ENCODE results near the gene ATP2A3. TPM values are rescaled to one million over a fixed set of nuclear protein-coding genes. Genes with fewer than 3 reads are reported as not detected.
A peak's percentile ranks its signal among the peaks of the same experiment; 100 is the strongest.

The ATP2A3 gene
- total RNA-seq, 1 experiment from 2014 or later: 13.3 TPM

- Histone ChIP-seq H3K4me2 (ENCODE audit: insufficient read depth, insufficient read length, low read length) (no peak overlapping the region), H4K20me1 (ENCODE audit: control insufficient read depth, insufficient read depth, insufficient read length) (no peaks in the 10 kb centered on the region), H3K23me2 (ENCODE audit: insufficient read length, low read depth, low read length, poor library complexity, severe bottlenecking) (no peaks in the 10 kb centered on the region), H2BK5ac (ENCODE audit: insufficient read length, low read length) (no peak overlapping the region), H3K56ac (ENCODE audit: insufficient read length, low read depth, low read length) (no peak overlapping the region), H2AFZ (ENCODE audit: low read length) (no peak overlapping the region), H2AK5ac (ENCODE audit: insufficient read length, low read length) (no peak overlapping the region), H3K27ac (ENCODE audit: insufficient read length, low read depth, low read length) (no peak overlapping the region), H3K14ac (ENCODE audit: insufficient read depth, low read length) (no peak overlapping the region; the same call in 1 of the 2 replicates), H3K79me2 (ENCODE audit: insufficient read depth, low read length) (no peaks in the 10 kb centered on the region), H3T11ph (ENCODE audit: low read length) (no peak overlapping the region), H2BK20ac (ENCODE audit: low read depth, low read length, poor library complexity, severe bottlenecking) (no peak overlapping the region), H4K8ac (replicated peaks; ENCODE audit: insufficient read length, low read depth, low read length) (no peak overlapping the region), H3K4ac (ENCODE audit: low read depth, low read length) (no peak overlapping the region), H4K5ac (ENCODE audit: insufficient read length, low read depth, low read length) (no peak overlapping the region), H2BK12ac (ENCODE audit: insufficient read length, low read depth, low read length) (no peak overlapping the region), H3K9me3 (ENCODE audit: control insufficient read depth, low read depth, low read length) (no peaks in the 10 kb centered on the region), H3K27me3 (ENCODE audit: insufficient read depth, low read length) (no peaks in the 10 kb centered on the region), H2BK120ac (ENCODE audit: low read depth, low read length, poor library complexity, severe bottlenecking) (no peak overlapping the region), H3K79me1 (ENCODE audit: insufficient read depth, low read depth, low read length, poor library complexity, severe bottlenecking) (no peaks in the 10 kb centered on the region), H3K9ac (ENCODE audit: extremely low read depth, insufficient read length, low read length) (no peak overlapping the region), H3K23ac (ENCODE audit: insufficient read length, low read depth, low read length) (no peak overlapping the region), H4K91ac (ENCODE audit: insufficient read length, low read depth, low read length) (no peak overlapping the region), H3K18ac (ENCODE audit: insufficient read length, low read depth, low read length) (no peak overlapping the region), H3K4me1 (ENCODE audit: insufficient read depth, low read length) (no peaks in the 10 kb centered on the region), H2BK15ac (ENCODE audit: low read depth, low read length) (no peak overlapping the region)
- peaks cover 4% of the 10 kb centered on the region; the same call in 1 of the 2 replicates for H3K27me3 Mint-ChIP-seq (ENCODE audit: low read depth)
- no peak overlapping the region for H3K4me3 Mint-ChIP-seq
- 0 out of 7 replicates have a peak overlapping the region, but pooled peaks of 1 of the 3 experiments have one; percentile 39 for H3K27ac Mint-ChIP-seq
- peak; percentile 51 for DNase-seq
- H3K4me1 Mint-ChIP-seq: peaks cover 24 to 31% of the 10 kb centered on the region in 2 experiments
- WGBS (ENCODE audit: extremely low coverage, insufficient read length, low lambda C conversion rate): no CpG with 5 or more reads among the region's 21 CpGs
- H3K9me3 Mint-ChIP-seq: peaks cover 0 to 1% of the 10 kb centered on the region in 2 experiments; a peak in 1 of 5 replicates
- H3K36me3 Mint-ChIP-seq (ENCODE audit: insufficient read depth in 1 of 3, low read depth in 3 of 3): peaks cover 7 to 24% (median 13%) of the 10 kb centered on the region in 3 experiments; a peak in 5 of 7 replicates
- TF ChIP-seq CTCF (conservative IDR thresholded peaks at IDR 0.05): no peak
These were observed 38.9 kb upstream of the ATP2A3 start for GRCh38 chr17:4003131-4003500.

All from H9 (cell line).